Liver (tissue), 3 donors: ENCODE results near the gene SNRNP27.

Source experiments
- GABPA ChIP-seq, 2 donors: IDR thresholded peaks in 1 of 2; conservative IDR thresholded peaks in 1 of 2; 2 replicates each; pipeline ENCODE4 v1.6.1; 2016; ENCODE audit warnings: antibody characterized with exemption in 2 of 2, mild to moderate bottlenecking in 1 of 2, moderate library complexity in 1 of 2
- REST ChIP-seq: IDR thresholded peaks from 2 replicates; pipeline ENCODE4 v1.6.1; 2016; ENCODE audit warnings: antibody characterized with exemption, mild to moderate bottlenecking
- TF ChIP-seq, protein P1 (sequence below): fragments of 150-350 bp; IDR thresholded peaks from 2 replicates; pipeline ENCODE4 v1.5.1; 2017; ENCODE audit warnings: improper control_type of control experiment, low read depth, low read length; ENCODE audit not compliant: missing input control
- donor health status: healthy.
- donor health status: healthy.

- TF ChIP-seq, protein P1, sequence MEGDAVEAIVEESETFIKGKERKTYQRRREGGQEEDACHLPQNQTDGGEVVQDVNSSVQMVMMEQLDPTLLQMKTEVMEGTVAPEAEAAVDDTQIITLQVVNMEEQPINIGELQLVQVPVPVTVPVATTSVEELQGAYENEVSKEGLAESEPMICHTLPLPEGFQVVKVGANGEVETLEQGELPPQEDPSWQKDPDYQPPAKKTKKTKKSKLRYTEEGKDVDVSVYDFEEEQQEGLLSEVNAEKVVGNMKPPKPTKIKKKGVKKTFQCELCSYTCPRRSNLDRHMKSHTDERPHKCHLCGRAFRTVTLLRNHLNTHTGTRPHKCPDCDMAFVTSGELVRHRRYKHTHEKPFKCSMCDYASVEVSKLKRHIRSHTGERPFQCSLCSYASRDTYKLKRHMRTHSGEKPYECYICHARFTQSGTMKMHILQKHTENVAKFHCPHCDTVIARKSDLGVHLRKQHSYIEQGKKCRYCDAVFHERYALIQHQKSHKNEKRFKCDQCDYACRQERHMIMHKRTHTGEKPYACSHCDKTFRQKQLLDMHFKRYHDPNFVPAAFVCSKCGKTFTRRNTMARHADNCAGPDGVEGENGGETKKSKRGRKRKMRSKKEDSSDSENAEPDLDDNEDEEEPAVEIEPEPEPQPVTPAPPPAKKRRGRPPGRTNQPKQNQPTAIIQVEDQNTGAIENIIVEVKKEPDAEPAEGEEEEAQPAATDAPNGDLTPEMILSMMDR: no peak
- no peak for TF ChIP-seq GABPA (IDR thresholded peaks at IDR 0.05 in 1 of 2, conservative IDR thresholded peaks at IDR 0.05 in 1 of 2)
- TF ChIP-seq REST: no peak
These were observed 46.5 kb upstream of the SNRNP27 start for GRCh38 chr2:69847068-69847828.
